NB4 (cell line): ENCODE measurements around the gene SULT1A1.

ENCODE experiments used
- DNase-seq: peaks from one replicate; pipeline ENCODE4 v3.0.0; 2010; ENCODE audit warnings: low read depth
- H3K4me3 ChIP-seq: one replicate; pipeline ENCODE4 v1.5.1; 2011; ENCODE audit warnings: mild to moderate bottlenecking, low read depth, low read length, moderate library complexity
- MYC ChIP-seq: IDR thresholded peaks from 2 replicates; pipeline ENCODE4 v1.6.1; 2011; ENCODE audit warnings: low read depth, low read length
- POLR2A ChIP-seq: IDR thresholded peaks from 2 replicates; pipeline ENCODE4 v1.6.1; 2011; ENCODE audit warnings: mild to moderate bottlenecking; ENCODE audit not compliant: insufficient read length; ENCODE audit errors: extremely low read depth
- TF ChIP-seq, protein P1 (sequence below): IDR thresholded peaks from one replicate; pipeline ENCODE4 v1.5.1; 2012; ENCODE audit warnings: low read depth, low read length
- TF ChIP-seq, protein P2 (sequence below): IDR thresholded peaks from 2 replicates; pipeline ENCODE4 v1.6.1; 2011; ENCODE audit warnings: low read depth, low read length

SULT1A1 gene

GRCh38 chr16:28555561-28555960 lies 54.3 kb downstream of the SULT1A1 start:
- DNase-seq = no peak
- H3K4me3 ChIP-seq = no peak overlapping the region
- TF ChIP-seq, protein P1, sequence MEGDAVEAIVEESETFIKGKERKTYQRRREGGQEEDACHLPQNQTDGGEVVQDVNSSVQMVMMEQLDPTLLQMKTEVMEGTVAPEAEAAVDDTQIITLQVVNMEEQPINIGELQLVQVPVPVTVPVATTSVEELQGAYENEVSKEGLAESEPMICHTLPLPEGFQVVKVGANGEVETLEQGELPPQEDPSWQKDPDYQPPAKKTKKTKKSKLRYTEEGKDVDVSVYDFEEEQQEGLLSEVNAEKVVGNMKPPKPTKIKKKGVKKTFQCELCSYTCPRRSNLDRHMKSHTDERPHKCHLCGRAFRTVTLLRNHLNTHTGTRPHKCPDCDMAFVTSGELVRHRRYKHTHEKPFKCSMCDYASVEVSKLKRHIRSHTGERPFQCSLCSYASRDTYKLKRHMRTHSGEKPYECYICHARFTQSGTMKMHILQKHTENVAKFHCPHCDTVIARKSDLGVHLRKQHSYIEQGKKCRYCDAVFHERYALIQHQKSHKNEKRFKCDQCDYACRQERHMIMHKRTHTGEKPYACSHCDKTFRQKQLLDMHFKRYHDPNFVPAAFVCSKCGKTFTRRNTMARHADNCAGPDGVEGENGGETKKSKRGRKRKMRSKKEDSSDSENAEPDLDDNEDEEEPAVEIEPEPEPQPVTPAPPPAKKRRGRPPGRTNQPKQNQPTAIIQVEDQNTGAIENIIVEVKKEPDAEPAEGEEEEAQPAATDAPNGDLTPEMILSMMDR = no peak
- TF ChIP-seq MYC = no peak
- TF ChIP-seq, protein P2, sequence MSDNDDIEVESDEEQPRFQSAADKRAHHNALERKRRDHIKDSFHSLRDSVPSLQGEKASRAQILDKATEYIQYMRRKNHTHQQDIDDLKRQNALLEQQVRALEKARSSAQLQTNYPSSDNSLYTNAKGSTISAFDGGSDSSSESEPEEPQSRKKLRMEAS = no peak
- no peak for TF ChIP-seq POLR2A
